Skeletal muscle cell (primary cell): Measurements from ENCODE around the gene FAM13B.
"Not testable (repeated sequence)": the region's sequence is repeated elsewhere in the genome, so short reads cannot be mapped to it uniquely, and the experiment has no call there.

ENCODE experiments used
- DNase-seq: peaks from one replicate; pipeline ENCODE4 v3.0.0-alpha.2; 2010; ENCODE audit warnings: low read depth
- H3K4me3 ChIP-seq: 2 replicates; pipeline ENCODE4 v1.5.1; 2011; ENCODE audit warnings: low read depth, mild to moderate bottlenecking, control low read depth, low read length, moderate library complexity

FAM13B gene

DNA sequence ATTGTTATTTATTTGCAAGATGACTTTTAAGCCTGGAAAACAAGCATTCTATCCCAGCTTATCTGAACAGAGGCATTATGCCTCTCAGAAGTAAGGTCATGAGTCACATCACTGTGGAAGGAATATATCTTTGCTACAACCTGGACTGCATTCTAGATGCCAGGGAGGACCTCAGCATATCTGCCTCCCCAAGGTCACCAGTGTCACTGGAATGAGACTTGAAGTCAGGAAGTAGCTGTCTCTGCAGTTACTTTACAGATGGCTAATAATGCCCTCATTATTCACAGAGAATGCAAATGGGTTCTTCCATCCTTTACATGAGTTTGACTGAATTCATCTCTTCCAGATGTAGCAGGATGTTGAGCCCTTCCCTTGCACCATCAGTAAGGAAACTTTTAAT is 4.4 kb upstream of the FAM13B start:
- DNase-seq = no peak
- no peak overlapping the region for H3K4me3 ChIP-seq

DNA sequence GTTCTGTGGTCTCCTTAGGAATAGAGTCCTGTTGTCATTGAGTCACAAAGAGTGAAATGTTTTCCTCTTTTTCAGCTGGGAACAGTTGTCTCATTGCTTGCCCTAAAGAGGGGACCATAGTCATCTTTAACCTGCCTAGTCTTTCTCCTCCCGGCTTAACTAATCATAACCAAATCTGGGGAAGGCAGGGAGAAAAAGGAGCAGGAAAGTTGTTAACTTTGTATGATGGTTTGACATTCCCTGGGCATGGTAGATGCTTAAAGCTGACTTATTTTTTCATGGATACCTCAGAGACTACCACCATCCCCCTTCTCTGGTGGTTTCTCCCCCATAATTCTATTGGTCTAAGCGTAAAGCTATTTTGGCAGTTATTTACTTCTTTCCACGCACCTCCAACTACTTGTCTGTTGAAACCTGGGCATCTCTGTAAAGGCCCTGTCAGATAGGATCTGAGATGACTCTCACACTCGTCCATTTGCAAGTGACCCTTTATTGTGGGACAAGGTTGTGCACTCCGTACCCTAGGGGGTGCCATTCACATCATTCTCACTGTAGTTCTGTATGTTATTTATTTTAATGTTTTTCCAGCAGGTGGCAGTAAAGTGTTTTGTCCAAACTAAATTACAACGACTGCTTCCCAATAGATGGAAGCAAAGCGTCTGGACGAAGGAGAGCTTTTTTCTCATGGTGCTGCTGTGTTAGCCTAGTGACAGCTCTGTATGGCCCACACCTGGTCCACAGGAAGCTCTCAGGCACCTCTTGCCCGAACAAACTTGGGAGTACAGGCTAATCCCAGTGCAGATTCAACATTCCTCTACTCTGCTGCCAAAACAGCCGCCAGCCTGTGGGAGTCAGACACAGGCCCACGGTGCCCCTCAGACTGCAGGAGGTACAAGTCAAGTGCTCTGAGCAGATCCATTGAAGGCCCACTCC is 3.0 kb upstream of the FAM13B start:
- H3K4me3 ChIP-seq = no peak overlapping the region
- peak; percentile 58 for DNase-seq

DNA sequence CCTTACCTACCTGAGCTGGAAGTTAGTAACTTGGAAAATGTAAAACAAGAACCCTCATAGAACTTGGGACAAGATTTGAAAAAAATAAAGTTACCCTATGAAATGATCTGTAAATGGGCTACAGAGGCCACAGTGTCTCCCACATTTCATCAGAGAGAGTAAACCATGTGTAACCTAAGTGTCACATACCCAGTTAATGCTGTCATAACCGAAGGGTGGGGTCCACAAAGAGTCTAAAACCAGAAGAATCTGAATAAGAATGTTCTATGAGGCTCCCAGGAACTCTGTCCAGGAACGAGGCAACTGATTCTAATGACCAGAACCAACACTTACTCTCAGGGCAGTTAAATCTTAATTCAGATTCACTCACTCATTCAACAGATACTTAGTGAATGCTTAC is 1.0 kb upstream of the FAM13B start:
- peak; percentile 16 for DNase-seq
- H3K4me3 ChIP-seq = peak overlapping the region; percentile 95

DNA sequence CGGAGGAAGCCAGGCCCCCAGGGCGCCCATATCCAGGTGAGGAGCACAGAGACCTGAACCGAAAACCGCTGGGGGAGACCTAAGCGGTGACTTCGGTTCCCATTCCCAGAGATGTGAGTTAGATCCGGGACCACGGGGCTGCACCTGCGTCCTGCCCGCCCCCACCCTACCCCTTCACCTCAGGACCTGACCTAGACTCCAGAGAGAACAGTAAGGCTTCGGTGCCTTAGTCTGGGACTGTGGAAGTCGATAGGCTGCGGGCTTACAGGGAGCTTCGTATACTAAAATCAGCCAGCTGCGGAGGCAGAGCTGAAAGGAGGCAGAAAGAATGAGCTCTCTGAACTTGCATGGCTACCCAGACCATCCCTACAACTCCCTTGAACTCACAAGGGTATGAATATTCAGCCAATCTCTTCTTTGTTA is 518 bp upstream of the FAM13B start:
- DNase-seq = no peak
- peak overlapping the region; percentile 95 for H3K4me3 ChIP-seq

DNA sequence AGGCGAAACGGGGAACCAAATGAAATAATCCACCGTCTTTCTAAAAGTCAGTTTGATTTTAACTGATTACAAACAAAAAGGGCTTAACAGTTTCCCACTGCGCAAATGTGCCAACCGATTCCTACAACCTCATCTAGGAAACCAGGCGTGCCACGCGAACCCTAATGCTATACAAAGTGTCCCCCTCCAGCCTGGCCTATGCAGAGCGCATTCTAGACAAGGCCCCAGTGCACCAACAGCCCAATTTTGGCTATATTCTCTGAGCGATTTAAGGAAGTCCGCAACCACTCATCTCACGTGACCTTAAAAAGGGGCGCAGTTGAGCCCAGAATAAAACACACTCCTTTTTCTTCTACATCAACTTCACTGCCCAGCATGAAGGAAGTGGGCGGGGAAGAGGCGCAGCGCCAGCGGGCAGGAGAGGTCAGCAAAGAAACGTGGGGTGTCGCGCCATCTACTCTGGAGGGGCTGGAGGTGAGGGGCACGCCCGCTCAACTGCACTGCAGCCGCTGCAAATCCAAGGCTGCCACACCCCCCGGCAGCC is 779 bp downstream of the FAM13B start:
- H3K4me3 ChIP-seq = peak overlapping the region; percentile 95
- no peak for DNase-seq

DNA sequence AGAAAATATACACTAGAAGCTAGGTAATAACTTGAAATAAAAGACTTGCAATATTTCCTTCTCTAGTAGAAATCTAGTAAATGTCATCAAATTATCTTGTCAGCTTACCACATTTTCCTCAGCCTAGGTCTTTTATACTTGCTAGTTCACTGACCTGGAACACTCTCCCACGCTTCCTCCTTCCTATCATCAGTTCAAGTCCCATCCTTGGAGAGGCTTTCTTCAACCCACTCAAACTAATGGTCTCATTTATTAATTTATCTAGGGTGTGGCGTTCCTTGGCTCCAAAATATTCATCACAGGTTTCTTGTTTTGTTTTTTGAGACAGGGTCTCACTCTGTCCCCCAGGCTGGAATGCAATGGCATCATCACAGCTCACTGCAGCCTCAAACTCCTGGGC is 2.9 kb downstream of the FAM13B start:
- DNase-seq = no peak
- no peak overlapping the region for H3K4me3 ChIP-seq

DNA sequence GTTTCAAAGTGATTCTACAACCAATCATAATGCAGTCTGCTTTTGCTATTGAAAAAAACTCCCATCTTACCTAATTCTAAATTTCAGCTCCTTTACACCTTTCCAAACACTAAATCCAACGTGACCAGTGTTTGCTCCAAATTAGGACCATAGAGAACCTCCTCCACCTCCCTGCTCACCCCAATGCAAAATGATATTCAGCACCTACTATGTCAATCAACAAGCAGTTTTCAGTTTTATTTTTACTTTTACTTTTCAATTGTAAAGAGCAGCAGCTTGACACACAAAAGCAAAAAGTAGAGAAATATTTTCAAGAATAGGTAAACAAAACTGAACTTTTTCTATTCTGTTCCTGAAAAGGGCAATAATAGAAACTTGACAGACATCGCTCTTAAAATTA is 3.4 kb downstream of the FAM13B start:
- no peak overlapping the region for H3K4me3 ChIP-seq
- DNase-seq = no peak

DNA sequence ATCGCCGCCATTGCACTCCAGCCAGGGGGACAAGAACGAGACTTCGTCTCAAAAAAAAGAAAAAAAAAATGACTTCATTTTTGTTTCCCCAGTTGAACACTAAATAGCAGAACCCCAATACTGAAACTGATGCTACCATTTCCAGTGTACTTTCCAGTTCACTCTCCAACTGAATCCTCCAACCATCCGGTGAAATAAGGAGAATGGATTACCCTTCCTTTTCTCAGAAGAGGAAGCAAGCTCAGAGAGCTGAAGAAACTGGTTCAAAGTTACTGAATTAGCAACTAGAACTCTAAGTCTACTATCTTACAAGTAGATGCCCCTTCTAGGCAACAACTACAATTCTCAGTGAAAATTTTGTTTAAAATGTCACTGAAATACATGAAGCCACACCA is 3.9 kb downstream of the FAM13B start:
- no peak overlapping the region for H3K4me3 ChIP-seq

DNA sequence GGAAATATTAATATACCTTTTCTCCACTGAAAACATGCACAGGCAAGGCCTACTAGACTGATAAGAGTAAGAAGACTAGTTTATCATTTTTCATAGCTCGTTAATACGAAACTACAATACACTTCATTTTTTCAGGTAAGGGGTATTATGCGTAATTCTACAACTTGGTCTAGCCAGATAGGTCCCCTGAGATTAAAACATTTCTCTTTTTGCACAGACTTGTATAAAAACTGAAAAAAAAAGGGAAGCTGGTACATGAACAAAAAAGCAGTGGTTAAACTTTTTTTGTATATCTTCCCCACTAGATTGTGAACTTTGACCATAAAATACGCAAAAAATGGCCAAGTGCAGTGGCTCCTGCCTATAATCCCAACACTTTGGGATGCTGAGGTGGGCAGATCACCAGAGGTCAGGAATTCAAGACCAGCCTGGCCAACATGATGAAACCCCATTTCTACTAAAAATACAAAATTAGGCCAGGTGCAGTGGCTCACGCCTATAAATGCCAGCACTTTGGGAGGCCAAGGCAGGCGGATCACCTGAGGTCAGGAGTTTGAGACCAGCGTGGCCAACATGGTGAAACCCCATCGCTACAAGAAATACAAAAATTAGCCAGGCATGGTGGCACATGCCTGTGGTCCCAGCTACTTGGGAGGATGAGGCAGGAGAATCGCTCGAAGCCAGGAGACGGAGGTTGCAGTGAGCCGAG is 4.5 kb downstream of the FAM13B start:
- not testable (repeated sequence) for H3K4me3 ChIP-seq, DNase-seq

More for the DNA sequence above, 3.9 kb downstream of the FAM13B start:
- DNase-seq = no peak

DNA sequence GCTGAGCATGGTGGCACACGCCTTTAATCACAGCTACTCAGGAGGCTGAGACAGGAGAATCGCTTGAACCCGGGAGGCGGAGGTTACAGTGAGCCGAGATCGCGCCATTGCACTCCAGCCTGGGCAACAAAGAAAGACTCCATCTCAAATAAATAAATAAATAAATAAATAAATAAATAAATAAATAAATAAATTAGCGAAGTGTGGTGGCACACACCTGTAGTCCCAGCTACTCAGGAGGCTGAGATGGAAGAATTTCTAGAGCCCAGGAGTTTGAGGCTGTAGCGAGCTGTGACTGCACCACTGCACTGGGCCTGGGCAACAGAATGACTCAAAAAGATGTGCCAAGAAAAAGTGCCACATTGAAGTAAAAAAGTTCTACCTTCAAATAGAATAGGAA is 6.1 kb downstream of the FAM13B start:
- DNase-seq, H3K4me3 ChIP-seq: not testable (repeated sequence)

DNA sequence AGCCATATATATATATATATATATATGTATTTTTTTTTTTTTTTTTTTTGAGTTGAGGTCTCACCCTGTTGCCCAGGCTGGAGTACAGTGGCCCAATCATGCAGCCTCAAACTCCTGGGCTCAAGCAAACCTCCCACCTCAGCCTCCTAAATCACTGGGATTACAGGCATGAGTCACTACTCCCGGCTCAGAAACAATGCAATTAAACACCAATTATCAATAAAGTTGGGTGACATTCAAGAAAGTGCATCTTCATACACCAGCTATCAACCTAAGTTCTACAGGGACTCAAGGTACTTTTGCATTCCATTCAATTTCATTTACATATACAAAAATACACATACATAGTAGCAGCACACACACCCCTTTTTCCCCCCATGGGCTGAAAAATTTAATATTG is 7.6 kb downstream of the FAM13B start:
- H3K4me3 ChIP-seq = no peak overlapping the region
- DNase-seq = no peak

DNA sequence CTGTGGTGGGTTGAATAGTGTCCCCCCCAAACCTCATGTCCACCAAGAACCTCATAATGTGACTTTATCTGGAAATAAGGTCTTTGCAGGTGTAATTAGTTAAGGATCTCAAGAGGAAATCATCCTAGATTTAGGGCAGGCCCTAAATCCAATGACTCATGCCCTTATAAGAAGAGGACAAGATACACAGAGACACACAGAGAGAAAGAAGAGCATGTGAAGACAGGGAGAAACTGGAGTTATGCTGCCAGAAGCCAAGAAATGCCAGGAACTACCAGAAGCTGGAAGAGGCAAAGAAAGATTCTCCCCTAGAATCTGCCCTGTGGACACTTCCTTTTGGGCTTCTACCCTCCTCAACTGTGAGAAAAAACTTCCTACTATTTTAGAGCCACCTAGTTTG is 8.8 kb downstream of the FAM13B start:
- H3K4me3 ChIP-seq = no peak overlapping the region
- no peak for DNase-seq

DNA sequence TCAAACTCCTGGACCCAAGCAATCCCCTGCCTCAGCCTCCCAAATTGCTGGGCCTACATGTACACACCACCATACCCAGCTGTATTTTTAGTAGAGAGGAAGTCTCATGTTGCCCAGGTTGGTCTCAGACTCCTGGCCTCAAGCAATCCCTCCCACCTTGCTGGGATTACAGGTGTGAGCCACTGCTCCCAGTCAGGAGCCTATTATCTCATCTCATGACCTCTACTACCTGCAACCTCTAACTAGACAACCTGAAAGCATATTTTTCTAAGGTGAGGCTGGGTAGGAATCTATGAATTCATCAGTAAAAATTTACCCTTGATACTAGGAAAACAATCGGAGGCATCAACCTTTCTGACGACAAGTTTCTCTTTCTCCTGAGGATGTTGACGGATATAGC is 10.0 kb downstream of the FAM13B start:
- no peak overlapping the region for H3K4me3 ChIP-seq
- no peak for DNase-seq

DNA sequence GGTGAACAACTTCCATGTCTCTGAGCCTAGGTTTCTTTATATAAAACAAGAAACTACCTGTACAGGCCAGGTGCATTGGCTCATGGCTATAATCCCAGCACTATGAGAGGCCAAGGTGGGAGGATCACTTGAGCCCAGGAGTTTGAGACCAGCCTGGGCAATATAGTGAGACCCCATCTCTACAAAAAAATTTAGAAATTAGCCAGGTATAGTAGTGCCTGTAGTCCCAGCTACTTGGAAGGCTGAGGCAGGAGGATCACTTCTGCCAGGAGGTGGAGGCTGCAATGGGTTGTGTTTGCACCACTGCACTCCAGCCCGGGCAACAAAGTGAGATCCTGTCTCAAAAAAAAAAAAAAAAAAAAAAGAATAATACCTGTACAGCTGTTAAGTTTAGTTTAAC is 11.1 kb downstream of the FAM13B start:
- no peak for DNase-seq
- H3K4me3 ChIP-seq = no peak overlapping the region

DNA sequence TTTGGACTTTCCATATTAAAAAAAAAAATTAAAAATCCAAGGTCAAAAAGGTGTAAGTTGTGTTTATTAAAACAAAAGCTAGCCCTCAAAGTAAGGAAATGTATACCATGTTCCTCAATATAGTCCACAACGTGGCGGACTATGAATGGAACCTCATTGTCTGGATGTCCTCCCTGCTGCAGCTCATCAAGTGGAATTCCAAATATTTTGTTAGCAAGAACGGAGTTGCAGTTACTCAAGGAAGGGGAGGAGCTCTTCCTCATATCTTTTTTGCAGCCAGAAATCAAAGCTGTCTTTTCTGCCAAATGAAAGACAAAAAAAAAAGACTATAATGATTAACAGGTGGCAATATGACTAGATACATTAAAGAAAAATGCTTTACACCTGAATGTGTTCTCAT is 14.0 kb downstream of the FAM13B start:
- no peak for DNase-seq
- H3K4me3 ChIP-seq = no peak overlapping the region

DNA sequence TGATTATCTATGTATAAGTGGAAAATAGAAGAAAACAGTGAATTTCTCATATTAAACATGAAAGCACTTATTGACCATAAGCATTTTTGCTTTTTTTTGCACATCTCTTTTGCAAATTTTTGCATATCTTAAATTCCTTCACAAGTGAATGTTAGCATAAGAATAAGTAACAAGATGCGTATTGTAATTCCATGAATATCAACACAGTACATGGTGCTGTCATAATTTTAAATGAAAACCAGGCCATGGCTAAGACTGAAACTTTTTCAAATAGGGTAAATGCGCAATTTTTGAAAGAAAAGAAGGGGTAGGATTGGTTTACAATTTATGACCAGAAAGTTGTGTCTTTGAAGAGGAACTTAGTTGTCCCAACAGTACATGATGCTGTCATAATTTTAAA is 17.0 kb downstream of the FAM13B start:
- no peak for DNase-seq
- no peak overlapping the region for H3K4me3 ChIP-seq

DNA sequence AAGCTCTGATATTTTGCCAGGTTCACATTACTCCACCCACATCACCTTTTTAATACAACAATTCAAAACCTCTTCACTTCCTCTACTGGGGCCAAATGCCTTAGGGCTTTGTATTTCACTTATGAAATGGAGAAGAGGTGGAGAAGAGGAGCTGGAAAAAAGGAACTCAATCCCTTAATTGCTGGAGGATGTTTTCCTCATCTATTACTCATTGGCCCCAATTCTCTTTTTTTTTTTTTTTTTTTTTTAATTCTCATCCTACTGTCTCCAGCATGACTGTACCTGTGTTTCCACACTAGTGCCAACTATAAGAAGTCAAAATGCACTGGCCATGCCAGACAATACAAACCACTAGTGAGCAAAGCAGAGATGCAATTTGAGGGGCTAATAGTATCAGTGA is 20.9 kb downstream of the FAM13B start:
- no peak for DNase-seq
- H3K4me3 ChIP-seq = no peak overlapping the region

DNA sequence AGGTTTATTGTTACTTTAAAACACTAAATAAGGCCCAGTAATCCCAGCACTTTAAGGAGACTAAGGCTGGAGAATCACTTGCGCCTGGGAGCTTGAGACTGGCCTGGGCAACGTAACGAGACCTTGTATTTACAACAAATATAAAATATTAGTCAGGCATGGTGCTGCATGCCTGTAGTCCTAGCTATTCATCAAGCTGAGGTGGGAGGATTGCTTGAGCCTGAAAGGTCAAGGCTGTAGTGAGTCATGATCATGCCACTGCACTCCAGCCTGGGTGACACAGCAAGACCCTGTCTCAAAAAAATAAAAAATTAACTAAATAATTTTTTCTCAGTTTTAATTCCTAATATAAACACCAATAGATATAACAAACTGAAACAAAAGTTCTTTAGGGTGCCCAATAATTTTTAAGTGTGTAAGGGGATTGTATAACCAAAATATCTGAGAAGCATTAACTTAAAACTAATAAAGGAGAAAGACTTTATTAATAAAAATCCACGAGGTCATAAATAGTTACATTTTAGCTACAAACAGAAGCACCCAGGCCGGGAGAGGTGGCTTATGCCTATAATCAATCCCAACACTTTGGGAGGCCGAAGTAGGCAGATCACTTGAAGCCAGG is 32.7 kb downstream of the FAM13B start:
- no peak overlapping the region for H3K4me3 ChIP-seq
- DNase-seq = peak; percentile 23

DNA sequence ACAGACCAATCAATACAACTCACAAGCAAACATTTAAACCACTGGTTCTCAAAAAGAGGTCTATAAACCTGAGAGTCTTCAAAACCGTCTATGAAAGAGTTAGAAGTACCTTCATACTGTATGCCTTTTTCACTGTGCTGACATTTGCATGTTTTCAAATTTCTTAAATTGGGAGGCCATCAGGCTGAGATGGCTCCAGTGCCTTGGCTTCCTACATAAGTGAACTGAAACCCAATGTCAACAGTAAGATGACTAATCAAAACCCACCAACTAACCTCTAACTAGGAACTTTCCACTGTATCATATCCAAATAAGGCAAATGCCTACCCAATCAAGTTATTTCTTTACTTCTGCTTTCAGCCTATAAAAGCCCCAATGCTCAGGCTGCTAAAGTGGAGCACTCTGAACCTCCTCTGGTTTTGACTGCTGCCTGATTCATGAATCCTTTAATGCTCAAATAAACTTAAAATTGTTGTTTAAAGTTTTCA is 35.1 kb downstream of the FAM13B start:
- H3K4me3 ChIP-seq = no peak overlapping the region
- no peak for DNase-seq

DNA sequence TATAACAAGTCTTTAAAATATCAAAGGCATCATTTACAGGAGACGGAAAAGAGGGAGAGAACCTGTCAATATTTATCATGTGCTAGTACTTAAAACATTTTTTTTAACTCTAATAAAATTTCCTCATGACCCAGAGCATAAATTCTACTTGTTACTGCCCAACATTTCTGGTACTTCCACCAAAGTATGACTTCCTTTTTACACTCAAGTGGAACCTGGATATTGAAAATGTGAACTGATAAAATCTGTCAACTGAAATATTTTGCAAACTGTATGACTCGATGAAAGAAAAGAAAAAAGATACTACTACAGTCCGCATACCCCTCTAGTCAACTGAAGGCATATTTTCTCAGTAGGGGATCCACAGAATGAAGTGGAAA is 37.1 kb downstream of the FAM13B start:
- H3K4me3 ChIP-seq = no peak overlapping the region
- no peak for DNase-seq
